Neural crest cell (in vitro differentiated cells): ENCODE data around the gene B4GALT3. TPM values are rescaled to one million over a fixed set of nuclear protein-coding genes. Genes with fewer than 3 reads are reported as not detected.

Experiments
- DNase-seq: peaks from one replicate; pipeline ENCODE4 v3.0.0; 2021; ENCODE audit warnings: low read depth, mixed read lengths, low spot score
- H3K27ac Mint-ChIP-seq: one replicate; pipeline ENCODE4 v1.8.0; 2021; ENCODE audit warnings: mild to moderate bottlenecking, mixed read lengths; ENCODE audit not compliant: unreplicated experiment
- H3K27me3 Mint-ChIP-seq: 2 replicates; pipeline ENCODE4 v1.8.0; 2021; ENCODE audit warnings: low read depth, mild to moderate bottlenecking, mixed read lengths
- H3K36me3 Mint-ChIP-seq: 2 replicates; pipeline ENCODE4 v1.8.0; 2021; ENCODE audit warnings: low read depth, mild to moderate bottlenecking, mixed read lengths
- H3K4me1 Mint-ChIP-seq: 2 replicates; pipeline ENCODE4 v1.8.0; 2021; ENCODE audit warnings: mixed read lengths
- H3K4me3 Mint-ChIP-seq: one replicate; pipeline ENCODE4 v1.8.0; 2021; ENCODE audit warnings: mild to moderate bottlenecking, mixed read lengths
- H3K9me3 Mint-ChIP-seq: 2 replicates; pipeline ENCODE4 v1.8.0; 2021; ENCODE audit warnings: mixed read lengths
- CTCF ChIP-seq: fragments of 200-600 bp; sonication (generic); conservative IDR thresholded peaks from 2 replicates; pipeline ENCODE4 v1.5.0; 2021; ENCODE audit warnings: antibody characterized with exemption, mild to moderate bottlenecking
- total RNA-seq: library from RNA; stranded (reverse); gene quantifications from 2 replicates; pipeline ENCODE4 v1.2.1, GENCODE V29; 2021

Gene B4GALT3
- total RNA-seq, 1 donor from 2014 or later = 50.6 TPM

DNA sequence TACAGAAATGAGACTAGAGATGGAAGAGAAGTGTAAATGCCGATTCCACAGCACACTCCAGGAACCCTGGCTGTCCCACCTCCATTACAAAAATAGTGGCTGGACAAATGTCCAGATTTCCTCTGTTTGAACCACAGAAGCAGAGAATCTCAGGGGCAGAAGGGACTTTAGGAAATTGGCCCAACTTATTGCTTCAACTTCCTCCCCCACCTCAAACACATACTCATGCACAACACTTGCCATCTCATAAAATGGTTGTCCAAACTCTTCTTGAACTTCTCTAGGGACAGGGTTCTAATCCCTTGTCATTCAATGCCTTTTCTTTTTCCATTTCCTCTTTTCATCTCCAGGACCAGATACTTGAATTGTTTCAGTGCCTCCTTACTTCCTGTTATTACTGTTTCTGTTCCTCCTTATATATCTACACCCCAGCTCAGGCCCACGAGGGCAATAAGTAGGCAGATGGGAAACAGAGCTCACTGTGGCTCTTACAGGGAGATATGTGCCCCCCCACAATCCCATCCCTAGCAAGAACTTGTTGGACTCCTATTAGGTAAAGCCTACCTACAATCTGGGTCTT lies 8.5 kb upstream of the B4GALT3 start:
- Mint-ChIP-seq H3K27me3 (no peaks in the 10 kb centered on the region), H3K9me3 (no peaks in the 10 kb centered on the region), H3K36me3 (no peaks in the 10 kb centered on the region), H3K4me3 (no peak overlapping the region), H3K4me1 (peaks cover 8% of the 10 kb centered on the region), H3K27ac (no peak overlapping the region)
- no peak for DNase-seq
- no peak for TF ChIP-seq CTCF

DNA sequence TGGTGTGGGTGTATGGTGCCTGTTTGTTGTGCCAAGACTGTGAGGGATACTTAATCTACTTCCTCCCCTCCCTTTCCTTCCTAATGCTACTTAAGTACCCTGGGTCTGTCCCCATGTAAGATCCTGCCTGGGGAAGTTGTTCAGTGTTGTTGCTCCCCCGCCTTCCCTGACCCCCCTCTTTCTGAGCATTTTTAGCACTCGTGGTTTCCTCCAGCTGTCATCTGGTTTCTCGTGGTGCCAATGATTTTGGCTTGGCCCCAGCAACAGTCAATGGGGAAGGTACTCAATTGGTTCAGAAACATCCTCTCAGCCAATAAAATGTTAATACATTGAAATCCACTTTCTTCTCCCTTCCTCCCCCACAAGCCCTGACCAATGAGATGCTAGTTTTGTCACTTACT lies 8.0 kb upstream of the B4GALT3 start:
- no peak for TF ChIP-seq CTCF
- DNase-seq = no peak
- Mint-ChIP-seq H3K4me1 (peaks cover 3% of the 10 kb centered on the region), H3K9me3 (no peaks in the 10 kb centered on the region), H3K27me3 (no peaks in the 10 kb centered on the region), H3K4me3 (no peak overlapping the region), H3K36me3 (no peaks in the 10 kb centered on the region), H3K27ac (no peak overlapping the region)

GRCh38 chr1:161182214-161182613 lies 4.9 kb upstream of the B4GALT3 start:
- Mint-ChIP-seq H3K9me3 (no peaks in the 10 kb centered on the region), H3K27ac (no peak overlapping the region), H3K4me3 (no peak overlapping the region), H3K36me3 (no peaks in the 10 kb centered on the region), H3K27me3 (no peaks in the 10 kb centered on the region), H3K4me1 (peaks cover 15% of the 10 kb centered on the region)
- no peak for TF ChIP-seq CTCF
- no peak for DNase-seq

DNA sequence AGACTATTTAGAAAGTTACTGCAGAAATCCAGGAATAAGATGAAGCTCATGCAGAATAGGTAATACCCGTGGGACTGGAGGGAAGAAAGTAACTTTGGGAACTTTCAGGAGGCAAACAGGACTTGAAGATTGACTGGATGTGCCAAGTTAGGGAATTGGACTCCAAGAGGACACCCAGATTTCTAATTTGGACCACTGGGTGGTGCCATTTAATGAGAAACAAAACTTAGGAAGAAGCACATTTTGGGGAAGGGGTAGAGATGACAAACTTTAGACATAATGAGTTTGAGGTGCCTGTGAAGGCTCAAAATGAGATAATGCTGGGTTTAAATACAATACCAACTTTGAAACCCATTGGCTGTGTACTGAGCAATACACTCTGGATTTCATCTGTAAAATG lies 3.3 kb upstream of the B4GALT3 start:
- TF ChIP-seq CTCF = peak; percentile 37

DNA sequence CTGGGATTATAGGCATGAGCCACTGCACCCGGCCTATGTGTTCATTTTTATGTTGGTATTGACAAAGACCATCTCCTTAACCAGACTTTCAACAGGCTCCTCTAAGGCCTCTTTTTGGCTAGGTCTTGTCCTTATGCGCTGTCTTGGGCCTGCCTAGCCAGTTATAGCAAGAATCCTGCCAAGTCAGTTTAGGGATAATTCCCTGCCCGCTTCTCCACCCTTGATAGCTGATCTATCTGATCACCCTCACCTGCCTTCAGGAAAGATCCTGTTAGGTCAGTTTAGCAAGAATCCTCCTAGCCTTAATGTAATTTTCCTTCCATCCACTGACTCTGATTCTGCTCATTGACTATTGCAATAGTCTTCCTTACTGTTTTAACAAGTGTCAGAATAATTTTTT lies 2.4 kb upstream of the B4GALT3 start:
- TF ChIP-seq CTCF = no peak
- no peaks in the 10 kb centered on the region for H3K27me3 Mint-ChIP-seq
- no peak overlapping the region for H3K27ac Mint-ChIP-seq
- no peak for DNase-seq
- no peaks in the 10 kb centered on the region for H3K36me3 Mint-ChIP-seq
- peaks cover 30% of the 10 kb centered on the region for H3K4me1 Mint-ChIP-seq
- no peaks in the 10 kb centered on the region for H3K9me3 Mint-ChIP-seq
- peak overlapping the region; percentile 69 for H3K4me3 Mint-ChIP-seq

More for the DNA sequence above, 3.3 kb upstream of the B4GALT3 start:
- no peak for DNase-seq
- no peaks in the 10 kb centered on the region for H3K36me3 Mint-ChIP-seq
- peaks cover 27% of the 10 kb centered on the region for H3K4me1 Mint-ChIP-seq
- H3K9me3 Mint-ChIP-seq = no peaks in the 10 kb centered on the region
- no peak overlapping the region for H3K27ac Mint-ChIP-seq
- H3K27me3 Mint-ChIP-seq = no peaks in the 10 kb centered on the region
- no peak overlapping the region for H3K4me3 Mint-ChIP-seq

GRCh38 chr1:161177936-161178244 lies 583 bp upstream of the B4GALT3 start:
- no peaks in the 10 kb centered on the region for H3K27me3 Mint-ChIP-seq
- H3K27ac Mint-ChIP-seq = peak overlapping the region; percentile 69
- DNase-seq = no peak
- no peaks in the 10 kb centered on the region for H3K36me3 Mint-ChIP-seq
- no peak for TF ChIP-seq CTCF
- no peaks in the 10 kb centered on the region for H3K9me3 Mint-ChIP-seq
- H3K4me1 Mint-ChIP-seq = peaks cover 30% of the 10 kb centered on the region
- H3K4me3 Mint-ChIP-seq = peak overlapping the region; percentile 100
